Vagina (tissue), 2 donors: ENCODE data around the gene SCGB1D1. TPM values are rescaled to one million over a fixed set of nuclear protein-coding genes. Genes with fewer than 3 reads are reported as not detected.

Source experiments
- DNase-seq, 2 donors: peaks; one replicate each; pipeline ENCODE4 v3.0.0-alpha.2; 2017; ENCODE audit errors: extremely low spot score in 2 of 2
- H3K27ac ChIP-seq: fragments of 200-600 bp; sonication (generic); one replicate; pipeline ENCODE4 v1.5.1; 2019
- H3K27me3 ChIP-seq: fragments of 200-600 bp; sonication (generic); one replicate; pipeline ENCODE4 v1.5.1; 2019
- H3K36me3 ChIP-seq, 2 donors: fragments of 200-600 bp; sonication (generic); one replicate each; pipeline ENCODE4 v1.5.1; 2017 to 2019
- H3K4me1 ChIP-seq: fragments of 200-600 bp; sonication (generic); one replicate; pipeline ENCODE4 v1.5.1; 2019
- H3K4me3 ChIP-seq, 2 donors: fragments of 200-600 bp; sonication (generic); 1 replicate in 1 of 2; 2 replicates in 1 of 2; pipeline ENCODE4 v1.5.1; 2016 to 2019
- H3K9me3 ChIP-seq: fragments of 200-600 bp; sonication (generic); one replicate; pipeline ENCODE4 v1.5.1; 2019
- POLR2A ChIP-seq, 2 donors: fragments of 450-650 bp; IDR thresholded peaks; one replicate each; pipeline ENCODE4 v1.6.1; 2017; ENCODE audit warnings: antibody characterized with exemption in 2 of 2, mild to moderate bottlenecking in 2 of 2, moderate library complexity in 2 of 2
- POLR2AphosphoS5 ChIP-seq, 2 donors: sonication (generic); formaldehyde crosslinking; IDR thresholded peaks; one replicate each; pipeline ENCODE4 v1.9.0; 2017; ENCODE audit warnings: antibody characterized with exemption in 2 of 2, mild to moderate bottlenecking in 2 of 2, low read depth in 1 of 2; ENCODE audit not compliant: insufficient read depth in 1 of 2
- intact Hi-C: fragments of 100-400 bp; cut with DNase I; formaldehyde crosslinking; loops from one replicate; pipeline ENCODE4 v1.15.1; 2023
- total RNA-seq: library from RNA; depleted of rRNA; stranded (reverse); fragments of >200 nt; gene quantifications from one replicate; pipeline ENCODE4 v1.2.3, GENCODE V29; 2016
- TF ChIP-seq, protein P1 (sequence below), 3 experiments: fragments of 450-650 bp in 2 of 3; fragments of 200-600 bp in 1 of 3; sonication (generic) in 1 of 3; IDR thresholded peaks; one replicate each; pipeline ENCODE4 v1.5.1; 2017 to 2019; ENCODE audit warnings: antibody characterized with exemption in 3 of 3, mild to moderate bottlenecking in 2 of 3, moderate library complexity in 2 of 3

SCGB1D1 gene
- total RNA-seq, 1 donor from 2014 or later = not detected

GRCh38 chr11:62208785-62209144, 18.7 kb downstream of the SCGB1D1 start:
- no peak overlapping the region for H3K4me3 ChIP-seq
- intact Hi-C loops = no loop called here
- TF ChIP-seq, protein P1, sequence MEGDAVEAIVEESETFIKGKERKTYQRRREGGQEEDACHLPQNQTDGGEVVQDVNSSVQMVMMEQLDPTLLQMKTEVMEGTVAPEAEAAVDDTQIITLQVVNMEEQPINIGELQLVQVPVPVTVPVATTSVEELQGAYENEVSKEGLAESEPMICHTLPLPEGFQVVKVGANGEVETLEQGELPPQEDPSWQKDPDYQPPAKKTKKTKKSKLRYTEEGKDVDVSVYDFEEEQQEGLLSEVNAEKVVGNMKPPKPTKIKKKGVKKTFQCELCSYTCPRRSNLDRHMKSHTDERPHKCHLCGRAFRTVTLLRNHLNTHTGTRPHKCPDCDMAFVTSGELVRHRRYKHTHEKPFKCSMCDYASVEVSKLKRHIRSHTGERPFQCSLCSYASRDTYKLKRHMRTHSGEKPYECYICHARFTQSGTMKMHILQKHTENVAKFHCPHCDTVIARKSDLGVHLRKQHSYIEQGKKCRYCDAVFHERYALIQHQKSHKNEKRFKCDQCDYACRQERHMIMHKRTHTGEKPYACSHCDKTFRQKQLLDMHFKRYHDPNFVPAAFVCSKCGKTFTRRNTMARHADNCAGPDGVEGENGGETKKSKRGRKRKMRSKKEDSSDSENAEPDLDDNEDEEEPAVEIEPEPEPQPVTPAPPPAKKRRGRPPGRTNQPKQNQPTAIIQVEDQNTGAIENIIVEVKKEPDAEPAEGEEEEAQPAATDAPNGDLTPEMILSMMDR (IDR thresholded peaks at IDR 0.05) = no peak
- no peak for TF ChIP-seq POLR2AphosphoS5 (IDR thresholded peaks at IDR 0.05; ENCODE audit: insufficient read depth in 1 of 2, low read depth in 1 of 2)
- no peak for TF ChIP-seq POLR2A (IDR thresholded peaks at IDR 0.05)

GRCh38 chr11:62217191-62217748, 27.3 kb downstream of the SCGB1D1 start:
- no peak overlapping the region for H3K27ac ChIP-seq
- peaks cover under 1% of the 10 kb centered on the region for H3K9me3 ChIP-seq
- no peak for DNase-seq
- H3K27me3 ChIP-seq = no peaks in the 10 kb centered on the region
- intact Hi-C loops = no loop called here
- no peak overlapping the region for H3K4me3 ChIP-seq
- no peaks in the 10 kb centered on the region for H3K36me3 ChIP-seq
- no peaks in the 10 kb centered on the region for H3K4me1 ChIP-seq
- TF ChIP-seq POLR2AphosphoS5 (IDR thresholded peaks at IDR 0.05; ENCODE audit: insufficient read depth in 1 of 2, low read depth in 1 of 2) = no peak
- TF ChIP-seq, protein P1 (IDR thresholded peaks at IDR 0.05) = peak in 1 of 3 experiments; percentile 5

More at GRCh38 chr11:62208785-62209144, 18.7 kb downstream of the SCGB1D1 start:
- Histone ChIP-seq H3K27ac (no peak overlapping the region), H3K4me1 (no peaks in the 10 kb centered on the region), H3K27me3 (no peaks in the 10 kb centered on the region), H3K9me3 (no peaks in the 10 kb centered on the region), H3K36me3 (no peaks in the 10 kb centered on the region)
- DNase-seq = no peak

GRCh38 chr11:62221498-62221897, 31.5 kb downstream of the SCGB1D1 start:
- Histone ChIP-seq H3K4me1 (no peaks in the 10 kb centered on the region), H3K4me3 (no peak overlapping the region), H3K9me3 (peaks cover 20% of the 10 kb centered on the region), H3K36me3 (no peaks in the 10 kb centered on the region), H3K27me3 (no peaks in the 10 kb centered on the region), H3K27ac (no peak overlapping the region)
- DNase-seq = no peak
- TF ChIP-seq POLR2AphosphoS5 (IDR thresholded peaks at IDR 0.05; ENCODE audit: insufficient read depth in 1 of 2, low read depth in 1 of 2) (no peak), POLR2A (IDR thresholded peaks at IDR 0.05) (no peak)
- TF ChIP-seq, protein P1 (IDR thresholded peaks at IDR 0.05) = no peak
- intact Hi-C loops = no loop called here

GRCh38 chr11:62223095-62223494, 33.1 kb downstream of the SCGB1D1 start:
- no peak for DNase-seq
- H3K36me3 ChIP-seq = no peaks in the 10 kb centered on the region
- H3K9me3 ChIP-seq = peaks cover 20% of the 10 kb centered on the region
- no peaks in the 10 kb centered on the region for H3K27me3 ChIP-seq
- no peaks in the 10 kb centered on the region for H3K4me1 ChIP-seq
- H3K4me3 ChIP-seq = no peak overlapping the region
- H3K27ac ChIP-seq = no peak overlapping the region
- intact Hi-C loops = no loop called here
- TF ChIP-seq POLR2A (IDR thresholded peaks at IDR 0.05) = no peak
- TF ChIP-seq, protein P1 (IDR thresholded peaks at IDR 0.05) = no peak

- no peak for DNase-seq
- Histone ChIP-seq H3K9me3 (no peaks in the 10 kb centered on the region), H3K4me1 (no peaks in the 10 kb centered on the region), H3K4me3 (no peak overlapping the region), H3K36me3 (no peaks in the 10 kb centered on the region), H3K27me3 (no peaks in the 10 kb centered on the region), H3K27ac (no peak overlapping the region)
- TF ChIP-seq POLR2AphosphoS5 (IDR thresholded peaks at IDR 0.05; ENCODE audit: insufficient read depth in 1 of 2, low read depth in 1 of 2) (no peak), POLR2A (IDR thresholded peaks at IDR 0.05) (no peak)
- TF ChIP-seq, protein P1 (IDR thresholded peaks at IDR 0.05) = no peak
- intact Hi-C loops = no loop called here
Measured at GRCh38 chr11:62233730-62234129, 43.7 kb downstream of the SCGB1D1 start.
